ENCODE results near the gene FBXL3. TPM values are rescaled to one million over a fixed set of nuclear protein-coding genes. Genes with fewer than 3 reads are reported as not detected.
A peak's percentile ranks its signal among the peaks of the same experiment; 100 is the strongest.

Gene FBXL3
- polyA plus RNA-seq, 1 donor, result 46.4 TPM

DNA sequence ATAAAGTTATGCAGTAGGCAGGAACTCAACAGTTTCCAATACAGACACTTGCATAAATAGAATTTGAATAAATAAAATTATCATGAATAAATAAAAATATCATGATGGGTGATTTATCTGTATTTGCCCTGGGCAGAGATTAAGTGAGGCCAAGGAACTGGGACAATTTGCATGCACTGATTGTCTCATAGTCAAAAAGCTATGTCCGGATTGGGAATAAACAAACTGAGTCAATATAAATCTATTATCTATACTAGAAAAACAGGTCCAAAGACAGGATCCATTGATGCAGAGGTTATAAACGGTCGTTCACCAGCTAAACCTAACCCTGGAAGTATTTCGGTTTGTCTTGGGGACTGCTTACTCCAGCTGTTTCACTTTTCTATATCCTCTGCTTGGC, 26.2 kb upstream of the FBXL3 start:
- Histone ChIP-seq H3K9me3 (ENCODE audit: control insufficient read depth, low read depth, low read length) (no peaks in the 10 kb centered on the region), H3K4me1 (ENCODE audit: control insufficient read depth, insufficient read depth, low read length) (no peaks in the 10 kb centered on the region), H3K36me3 (ENCODE audit: control insufficient read depth, insufficient read depth, low read length) (peaks cover 62% of the 10 kb centered on the region), H3K4me3 (ENCODE audit: low read length) (no peak overlapping the region), H3K27ac (ENCODE audit: low read length) (no peak overlapping the region), H3K27me3 (ENCODE audit: control insufficient read depth, insufficient read depth, low read length) (no peaks in the 10 kb centered on the region)
- WGBS (ENCODE audit: insufficient coverage, low lambda C conversion rate), result no CpG with 5 or more reads among the region's 4 CpGs
- no peak for DNase-seq

GRCh38 chr13:77048681-77049080, 21.7 kb upstream of the FBXL3 start:
- no peak for DNase-seq
- Histone ChIP-seq H3K9me3 (ENCODE audit: control insufficient read depth, low read depth, low read length) (no peaks in the 10 kb centered on the region), H3K4me1 (ENCODE audit: control insufficient read depth, insufficient read depth, low read length) (no peaks in the 10 kb centered on the region), H3K27me3 (ENCODE audit: control insufficient read depth, insufficient read depth, low read length) (no peaks in the 10 kb centered on the region), H3K27ac (ENCODE audit: low read length) (no peak overlapping the region), H3K4me3 (ENCODE audit: low read length) (no peak overlapping the region), H3K36me3 (ENCODE audit: control insufficient read depth, insufficient read depth, low read length) (peaks cover 50% of the 10 kb centered on the region)
- no CpG with 5 or more reads among the region's 4 CpGs for WGBS (ENCODE audit: insufficient coverage, low lambda C conversion rate)

DNA sequence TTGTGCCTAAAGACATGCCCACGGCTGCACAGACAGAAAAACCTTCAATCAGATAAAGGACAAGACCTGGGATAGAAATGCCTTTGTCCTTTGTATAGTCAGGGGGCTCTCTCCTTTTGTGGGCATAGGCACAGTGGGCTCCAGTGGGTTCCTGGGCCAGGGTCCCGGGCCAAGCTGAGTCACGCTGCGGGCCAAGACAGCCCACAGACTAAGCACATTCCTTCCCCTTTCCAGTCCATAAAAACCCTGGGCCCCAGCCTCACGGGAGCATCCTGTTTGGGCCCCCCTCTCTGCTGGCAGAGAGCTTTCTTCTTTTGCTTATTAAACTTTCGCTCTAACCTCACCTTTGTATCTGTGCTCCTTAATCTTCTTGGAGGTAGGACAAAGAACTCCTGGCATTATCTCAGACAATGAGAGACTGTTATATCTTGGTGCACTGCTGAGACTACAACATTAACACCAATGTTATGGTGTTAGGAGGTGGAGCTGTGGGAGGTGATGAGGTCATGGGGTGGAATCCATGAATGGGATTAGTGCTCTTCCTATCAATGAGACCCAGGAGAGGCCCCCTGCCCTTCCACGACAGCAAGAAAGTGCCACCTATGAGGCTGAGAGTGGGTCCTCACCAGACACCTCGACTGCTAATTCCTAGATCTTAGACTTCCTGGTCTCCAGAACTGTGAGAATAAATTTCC, 20.8 kb upstream of the FBXL3 start:
- no peak overlapping the region for H3K27ac ChIP-seq (ENCODE audit: low read length)
- H3K4me3 ChIP-seq (ENCODE audit: low read length), result no peak overlapping the region
- no CpG with 5 or more reads among the region's 8 CpGs for WGBS (ENCODE audit: insufficient coverage, low lambda C conversion rate)
- H3K4me1 ChIP-seq (ENCODE audit: control insufficient read depth, insufficient read depth, low read length), result no peaks in the 10 kb centered on the region
- no peaks in the 10 kb centered on the region for H3K27me3 ChIP-seq (ENCODE audit: control insufficient read depth, insufficient read depth, low read length)
- DNase-seq, result no peak
- no peaks in the 10 kb centered on the region for H3K9me3 ChIP-seq (ENCODE audit: control insufficient read depth, low read depth, low read length)
- H3K36me3 ChIP-seq (ENCODE audit: control insufficient read depth, insufficient read depth, low read length), result peaks cover 42% of the 10 kb centered on the region

DNA sequence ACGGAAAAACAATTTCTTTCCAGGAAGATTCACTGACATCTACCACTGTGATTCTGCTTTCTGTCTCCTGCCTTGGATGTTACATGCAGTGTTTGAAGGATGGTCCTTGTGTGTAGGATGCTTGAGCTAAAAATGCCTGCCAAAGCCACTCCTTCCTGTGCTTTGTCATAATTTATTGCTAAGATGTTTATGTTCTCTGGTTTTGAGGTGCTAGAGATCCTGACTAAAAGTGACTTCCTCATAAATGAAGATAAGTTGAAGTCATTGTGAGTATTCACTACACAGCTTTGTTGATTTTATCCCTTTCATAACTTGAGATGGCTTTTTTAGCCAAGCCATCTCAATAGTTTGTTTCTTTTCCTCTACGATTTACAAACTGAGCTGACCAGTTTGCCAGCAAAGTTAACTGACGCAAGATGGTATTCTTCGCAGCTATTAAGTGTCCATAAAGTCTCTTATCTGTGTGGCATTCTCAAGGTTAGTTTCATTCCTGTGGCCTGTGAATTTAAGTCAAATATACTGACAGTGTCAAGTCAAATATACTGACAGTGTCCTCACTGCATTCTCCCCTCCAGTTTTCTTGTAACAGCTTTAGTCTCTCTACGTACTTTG, 15.7 kb upstream of the FBXL3 start:
- Histone ChIP-seq H3K27me3 (ENCODE audit: control insufficient read depth, insufficient read depth, low read length) (no peaks in the 10 kb centered on the region), H3K27ac (ENCODE audit: low read length) (peak overlapping the region; percentile 31), H3K36me3 (ENCODE audit: control insufficient read depth, insufficient read depth, low read length) (peaks cover 12% of the 10 kb centered on the region), H3K9me3 (ENCODE audit: control insufficient read depth, low read depth, low read length) (no peaks in the 10 kb centered on the region), H3K4me3 (ENCODE audit: low read length) (no peak overlapping the region), H3K4me1 (ENCODE audit: control insufficient read depth, insufficient read depth, low read length) (peaks cover 4% of the 10 kb centered on the region)
- 70% methylated on average over 2 of the region's 5 CpGs for WGBS (ENCODE audit: insufficient coverage, low lambda C conversion rate)
- peak; percentile 29 to 54 for DNase-seq

GRCh38 chr13:77040835-77041234, 13.9 kb upstream of the FBXL3 start:
- peaks cover 4% of the 10 kb centered on the region for H3K36me3 ChIP-seq (ENCODE audit: control insufficient read depth, insufficient read depth, low read length)
- H3K27me3 ChIP-seq (ENCODE audit: control insufficient read depth, insufficient read depth, low read length), result no peaks in the 10 kb centered on the region
- H3K9me3 ChIP-seq (ENCODE audit: control insufficient read depth, low read depth, low read length), result no peaks in the 10 kb centered on the region
- H3K4me3 ChIP-seq (ENCODE audit: low read length), result no peak overlapping the region
- peaks cover 4% of the 10 kb centered on the region for H3K4me1 ChIP-seq (ENCODE audit: control insufficient read depth, insufficient read depth, low read length)
- WGBS (ENCODE audit: insufficient coverage, low lambda C conversion rate), result no CpG with 5 or more reads among the region's 9 CpGs
- H3K27ac ChIP-seq (ENCODE audit: low read length), result no peak overlapping the region
- no peak for DNase-seq

- Histone ChIP-seq H3K36me3 (ENCODE audit: control insufficient read depth, insufficient read depth, low read length) (peaks cover 3% of the 10 kb centered on the region), H3K9me3 (ENCODE audit: control insufficient read depth, low read depth, low read length) (no peaks in the 10 kb centered on the region), H3K4me3 (ENCODE audit: low read length) (no peak overlapping the region), H3K27me3 (ENCODE audit: control insufficient read depth, insufficient read depth, low read length) (no peaks in the 10 kb centered on the region), H3K4me1 (ENCODE audit: control insufficient read depth, insufficient read depth, low read length) (peaks cover 4% of the 10 kb centered on the region), H3K27ac (ENCODE audit: low read length) (no peak overlapping the region)
- DNase-seq, result no peak
- no CpG with 5 or more reads among the region's 7 CpGs for WGBS (ENCODE audit: insufficient coverage, low lambda C conversion rate)
Measured at GRCh38 chr13:77040076-77040475, 13.1 kb upstream of the FBXL3 start.

DNA sequence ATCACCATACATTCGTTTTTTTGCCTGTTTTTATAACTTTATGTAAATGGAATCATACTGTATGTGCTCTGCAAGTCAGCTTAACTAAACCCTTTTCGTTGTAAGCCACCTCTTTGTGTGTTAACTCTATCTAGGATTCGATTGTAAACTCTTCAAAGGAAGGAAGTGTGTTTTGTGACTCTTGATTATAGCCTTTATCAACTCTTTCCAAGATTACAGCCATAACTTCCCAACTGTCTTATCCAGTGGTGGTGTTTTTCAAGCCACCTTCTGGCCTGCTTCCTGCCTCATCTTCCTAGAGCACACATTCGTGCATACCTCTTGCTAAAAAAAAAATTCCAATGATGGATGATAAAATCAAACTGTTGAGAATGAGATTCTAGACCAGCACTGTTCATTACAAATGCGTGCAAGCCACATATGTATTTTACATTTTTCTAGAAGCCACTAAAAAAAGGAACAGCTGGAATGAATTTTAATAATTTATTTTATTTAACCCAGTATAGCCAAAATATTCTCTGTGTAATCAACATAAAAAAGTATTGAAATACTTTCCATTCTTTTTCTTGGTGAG, 12.0 kb upstream of the FBXL3 start:
- H3K27ac ChIP-seq (ENCODE audit: low read length), result no peak overlapping the region
- H3K4me3 ChIP-seq (ENCODE audit: low read length), result no peak overlapping the region
- H3K27me3 ChIP-seq (ENCODE audit: control insufficient read depth, insufficient read depth, low read length), result no peaks in the 10 kb centered on the region
- DNase-seq, result peak in 1 of 2 donors; percentile 17
- 75% methylated on average over 1 of the region's 5 CpGs for WGBS (ENCODE audit: insufficient coverage, low lambda C conversion rate)
- H3K36me3 ChIP-seq (ENCODE audit: control insufficient read depth, insufficient read depth, low read length), result no peaks in the 10 kb centered on the region
- peaks cover 4% of the 10 kb centered on the region for H3K4me1 ChIP-seq (ENCODE audit: control insufficient read depth, insufficient read depth, low read length)
- no peaks in the 10 kb centered on the region for H3K9me3 ChIP-seq (ENCODE audit: control insufficient read depth, low read depth, low read length)

GRCh38 chr13:77036279-77036678, 9.3 kb upstream of the FBXL3 start:
- DNase-seq, result no peak
- no peaks in the 10 kb centered on the region for H3K36me3 ChIP-seq (ENCODE audit: control insufficient read depth, insufficient read depth, low read length)
- H3K4me3 ChIP-seq (ENCODE audit: low read length), result no peak overlapping the region
- no peaks in the 10 kb centered on the region for H3K27me3 ChIP-seq (ENCODE audit: control insufficient read depth, insufficient read depth, low read length)
- WGBS (ENCODE audit: insufficient coverage, low lambda C conversion rate), result no CpG with 5 or more reads among the region's 1 CpG
- H3K9me3 ChIP-seq (ENCODE audit: control insufficient read depth, low read depth, low read length), result no peaks in the 10 kb centered on the region
- H3K27ac ChIP-seq (ENCODE audit: low read length), result no peak overlapping the region
- no peaks in the 10 kb centered on the region for H3K4me1 ChIP-seq (ENCODE audit: control insufficient read depth, insufficient read depth, low read length)

- Histone ChIP-seq H3K9me3 (ENCODE audit: control insufficient read depth, low read depth, low read length) (no peaks in the 10 kb centered on the region), H3K36me3 (ENCODE audit: control insufficient read depth, insufficient read depth, low read length) (no peaks in the 10 kb centered on the region), H3K27me3 (ENCODE audit: control insufficient read depth, insufficient read depth, low read length) (no peaks in the 10 kb centered on the region), H3K4me1 (ENCODE audit: control insufficient read depth, insufficient read depth, low read length) (no peaks in the 10 kb centered on the region), H3K4me3 (ENCODE audit: low read length) (no peak overlapping the region), H3K27ac (ENCODE audit: low read length) (no peak overlapping the region)
- no CpG with 5 or more reads among the region's 5 CpGs for WGBS (ENCODE audit: insufficient coverage, low lambda C conversion rate)
- DNase-seq, result no peak
Measured at GRCh38 chr13:77034881-77035280, 7.9 kb upstream of the FBXL3 start.

DNA sequence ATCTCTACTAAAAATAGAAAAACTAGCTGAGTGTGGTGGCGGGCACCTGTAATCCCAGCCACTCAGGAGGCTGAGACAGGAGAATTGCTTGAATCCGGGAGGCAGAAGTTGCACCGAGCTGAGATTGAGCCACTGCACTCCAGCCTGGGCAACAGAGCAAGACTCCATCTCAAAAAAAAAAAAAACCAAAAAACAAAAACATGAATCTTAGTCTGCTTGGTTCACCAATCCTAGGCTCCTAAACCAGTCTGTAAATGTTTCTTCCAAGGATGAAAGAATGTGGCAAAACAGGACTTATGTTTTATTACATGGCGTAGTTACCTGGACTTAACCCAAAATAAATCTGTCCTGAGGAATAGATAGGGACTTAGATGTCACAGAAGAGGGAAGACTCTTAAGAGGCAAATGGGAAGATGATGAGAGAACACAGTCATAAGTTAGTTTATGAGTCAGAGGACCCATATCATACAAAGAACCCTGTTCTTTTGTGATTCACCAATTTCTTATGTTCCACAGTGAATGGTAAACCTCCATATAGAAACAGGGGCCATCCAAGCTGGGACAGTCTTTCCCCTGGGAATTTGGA, 6.9 kb upstream of the FBXL3 start:
- no peaks in the 10 kb centered on the region for H3K36me3 ChIP-seq (ENCODE audit: control insufficient read depth, insufficient read depth, low read length)
- no peak for DNase-seq
- 100% methylated on average over 1 of the region's 4 CpGs for WGBS (ENCODE audit: insufficient coverage, low lambda C conversion rate)
- no peaks in the 10 kb centered on the region for H3K27me3 ChIP-seq (ENCODE audit: control insufficient read depth, insufficient read depth, low read length)
- H3K4me3 ChIP-seq (ENCODE audit: low read length), result no peak overlapping the region
- H3K9me3 ChIP-seq (ENCODE audit: control insufficient read depth, low read depth, low read length), result no peaks in the 10 kb centered on the region
- H3K4me1 ChIP-seq (ENCODE audit: control insufficient read depth, insufficient read depth, low read length), result no peaks in the 10 kb centered on the region
- H3K27ac ChIP-seq (ENCODE audit: low read length), result no peak overlapping the region

All from large intestine (tissue), 3 donors.